Body of pancreas (tissue), 4 donors: Measurements from ENCODE around the gene STK35.

Experiments
- POLR2A ChIP-seq, 3 donors: fragments of 450-650 bp; IDR thresholded peaks; one replicate each; pipeline ENCODE4 v1.6.1; 2016; ENCODE audit warnings: antibody characterized with exemption in 3 of 3, mild to moderate bottlenecking in 2 of 3
- TF ChIP-seq, protein P1 (sequence below), 7 experiments: fragments of 450-650 bp in 4 of 7; fragments of 200-600 bp in 3 of 7; sonication (generic) in 3 of 7; IDR thresholded peaks; one replicate each; pipeline ENCODE4 v1.5.1; 2016 to 2019; ENCODE audit warnings: antibody characterized with exemption in 7 of 7

DNA sequence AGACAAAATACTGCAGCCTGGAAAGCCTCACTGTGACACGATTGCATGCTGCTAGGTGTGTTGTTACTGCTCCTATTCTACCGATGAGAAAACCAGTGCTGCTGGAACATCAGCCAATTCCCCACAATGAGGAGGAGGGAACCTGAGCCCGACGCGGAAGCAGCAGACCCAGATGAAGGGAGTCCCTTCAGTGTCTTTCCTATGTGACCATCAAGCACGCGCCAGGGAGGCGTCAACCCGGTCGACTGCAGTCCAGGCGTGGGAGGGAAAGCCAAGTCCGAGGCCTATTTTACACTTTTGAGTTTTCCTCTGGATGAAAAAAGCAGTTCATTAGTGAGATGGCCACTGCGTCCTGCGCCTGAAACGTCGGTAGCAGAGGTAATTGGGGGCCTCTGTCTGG is 63.3 kb downstream of the STK35 start:
- TF ChIP-seq, protein P1, sequence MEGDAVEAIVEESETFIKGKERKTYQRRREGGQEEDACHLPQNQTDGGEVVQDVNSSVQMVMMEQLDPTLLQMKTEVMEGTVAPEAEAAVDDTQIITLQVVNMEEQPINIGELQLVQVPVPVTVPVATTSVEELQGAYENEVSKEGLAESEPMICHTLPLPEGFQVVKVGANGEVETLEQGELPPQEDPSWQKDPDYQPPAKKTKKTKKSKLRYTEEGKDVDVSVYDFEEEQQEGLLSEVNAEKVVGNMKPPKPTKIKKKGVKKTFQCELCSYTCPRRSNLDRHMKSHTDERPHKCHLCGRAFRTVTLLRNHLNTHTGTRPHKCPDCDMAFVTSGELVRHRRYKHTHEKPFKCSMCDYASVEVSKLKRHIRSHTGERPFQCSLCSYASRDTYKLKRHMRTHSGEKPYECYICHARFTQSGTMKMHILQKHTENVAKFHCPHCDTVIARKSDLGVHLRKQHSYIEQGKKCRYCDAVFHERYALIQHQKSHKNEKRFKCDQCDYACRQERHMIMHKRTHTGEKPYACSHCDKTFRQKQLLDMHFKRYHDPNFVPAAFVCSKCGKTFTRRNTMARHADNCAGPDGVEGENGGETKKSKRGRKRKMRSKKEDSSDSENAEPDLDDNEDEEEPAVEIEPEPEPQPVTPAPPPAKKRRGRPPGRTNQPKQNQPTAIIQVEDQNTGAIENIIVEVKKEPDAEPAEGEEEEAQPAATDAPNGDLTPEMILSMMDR (IDR thresholded peaks at IDR 0.05) = no peak
- TF ChIP-seq POLR2A (IDR thresholded peaks at IDR 0.05) = no peak
